ENCODE results near the gene SCAI.
"Not testable (repeated sequence)": the region's sequence is repeated elsewhere in the genome, so short reads cannot be mapped to it uniquely, and the experiment has no call there.

SCAI gene

DNA sequence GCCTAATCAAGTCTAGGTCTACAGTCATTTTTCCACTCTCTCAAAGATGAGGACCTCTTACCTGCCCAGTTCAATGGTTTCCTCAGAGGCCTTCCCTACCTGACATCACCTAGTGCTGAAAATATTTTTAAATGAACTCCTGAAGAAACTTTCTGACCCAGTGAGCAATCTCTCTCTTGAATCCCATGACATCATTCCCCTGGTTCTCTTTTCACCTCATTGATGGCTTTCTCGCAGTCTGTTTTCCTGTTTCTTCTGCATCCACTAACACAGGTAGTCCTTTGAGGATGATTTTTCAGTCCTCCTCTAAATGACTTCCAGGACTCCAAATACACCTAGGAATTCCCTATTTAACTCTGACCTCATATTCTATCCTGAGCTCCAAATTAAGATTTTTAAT lies 40.3 kb downstream of the SCAI start:
- DNase-seq: no peak

DNA sequence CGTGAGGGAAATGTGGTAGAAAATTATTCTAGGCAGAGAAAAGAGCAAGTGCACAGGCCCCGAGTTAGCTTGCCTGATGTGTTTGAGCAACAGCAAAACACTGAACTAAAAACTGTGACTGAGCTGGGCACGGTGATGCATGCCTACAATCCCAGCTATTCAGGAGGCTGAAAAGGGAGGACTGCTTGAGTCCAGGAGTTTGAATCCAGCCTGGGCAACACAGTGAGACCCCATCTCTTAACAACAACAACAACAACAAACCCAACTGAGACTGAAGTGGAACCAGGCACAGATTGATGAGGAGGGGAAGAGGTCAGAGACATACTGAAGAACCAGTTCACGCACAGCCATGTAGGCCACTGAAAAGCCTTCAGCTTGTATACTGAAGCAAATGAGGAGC lies 42.5 kb downstream of the SCAI start:
- DNase-seq: no peak

DNA sequence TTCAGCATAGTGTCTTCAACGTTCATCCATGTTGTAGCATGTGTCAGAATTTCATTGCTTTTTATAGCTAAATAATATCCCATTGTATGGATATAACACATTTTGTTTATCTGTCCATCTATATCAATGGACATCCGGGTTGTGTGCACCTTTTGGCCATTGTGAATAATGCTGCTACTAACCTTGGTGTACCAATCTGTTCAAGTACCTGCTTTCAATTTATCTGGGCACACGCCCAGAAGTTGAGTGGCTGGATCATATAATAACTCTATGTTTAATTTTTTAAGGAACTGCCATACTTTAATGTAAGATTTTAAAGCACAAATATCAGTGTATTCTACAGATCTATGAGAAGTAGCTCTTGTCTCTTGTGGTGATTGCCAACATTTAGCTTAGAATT lies 43.5 kb downstream of the SCAI start:
- DNase-seq: no peak

DNA sequence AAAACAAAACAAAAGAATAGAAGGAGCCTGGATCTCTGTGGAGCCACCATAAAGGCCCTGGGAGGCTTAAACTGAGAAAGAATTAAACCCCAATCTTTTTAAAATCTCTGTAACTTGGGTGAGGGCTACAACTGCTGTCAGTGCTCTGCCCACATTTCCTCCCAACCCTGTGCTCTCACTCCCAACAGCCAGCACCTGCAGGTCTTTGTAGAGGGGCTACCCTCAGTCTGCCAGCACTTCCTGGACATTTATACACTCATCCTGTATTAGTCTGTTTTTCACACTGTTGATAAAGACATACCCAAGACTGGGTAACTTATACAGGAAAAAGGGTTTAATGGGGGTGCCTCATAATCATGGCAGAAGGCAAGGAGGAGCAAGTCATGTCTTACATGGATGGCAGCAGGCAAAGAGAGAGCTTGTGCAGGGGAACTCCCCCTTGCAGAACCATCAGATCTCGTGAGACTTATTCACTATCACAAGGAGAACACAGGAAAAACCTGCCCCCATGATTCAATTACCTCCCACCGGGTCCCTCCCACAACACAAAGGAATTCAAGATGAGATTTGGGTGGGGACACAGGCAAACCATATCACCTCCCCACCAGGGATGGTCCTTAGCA lies 47.4 kb downstream of the SCAI start:
- DNase-seq: no peak

DNA sequence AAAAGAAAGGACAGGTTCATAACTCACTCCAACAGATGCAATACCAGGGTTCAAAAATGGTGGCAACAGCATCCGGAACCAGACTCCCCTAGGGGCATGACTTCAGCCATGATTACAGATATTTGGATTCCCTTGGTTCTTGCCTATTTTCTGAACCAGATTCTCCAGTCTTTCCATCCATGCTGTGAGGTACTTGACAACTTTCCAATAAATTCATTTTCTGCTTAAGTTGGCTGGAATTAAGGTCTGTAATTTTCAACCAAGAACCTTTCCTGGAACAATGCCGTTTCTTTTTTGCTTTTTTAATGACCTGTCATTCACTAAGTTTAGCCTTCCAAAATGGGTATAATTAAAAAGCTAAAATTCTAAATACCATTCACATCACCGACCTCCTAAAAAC lies 52.2 kb downstream of the SCAI start:
- DNase-seq: no peak

DNA sequence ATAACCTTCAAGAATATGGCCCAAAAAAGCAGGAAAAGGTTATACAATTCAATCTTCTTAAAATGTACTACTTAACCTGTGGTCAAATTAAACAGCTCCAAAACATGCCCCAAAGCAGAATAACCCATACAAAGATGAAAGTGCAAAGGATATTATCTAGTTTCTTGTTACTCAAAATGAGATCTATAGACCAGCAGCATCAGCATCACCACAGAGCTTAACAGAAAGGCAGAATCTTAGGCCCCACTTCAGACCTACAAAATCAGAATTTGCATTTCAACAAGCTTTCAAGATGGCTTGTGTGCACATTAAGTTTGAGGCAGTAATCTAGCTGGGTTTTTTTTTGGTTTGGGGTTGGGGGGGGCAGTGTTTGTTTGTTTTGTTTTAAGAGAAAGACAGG lies 54.0 kb downstream of the SCAI start:
- DNase-seq: no peak

DNA sequence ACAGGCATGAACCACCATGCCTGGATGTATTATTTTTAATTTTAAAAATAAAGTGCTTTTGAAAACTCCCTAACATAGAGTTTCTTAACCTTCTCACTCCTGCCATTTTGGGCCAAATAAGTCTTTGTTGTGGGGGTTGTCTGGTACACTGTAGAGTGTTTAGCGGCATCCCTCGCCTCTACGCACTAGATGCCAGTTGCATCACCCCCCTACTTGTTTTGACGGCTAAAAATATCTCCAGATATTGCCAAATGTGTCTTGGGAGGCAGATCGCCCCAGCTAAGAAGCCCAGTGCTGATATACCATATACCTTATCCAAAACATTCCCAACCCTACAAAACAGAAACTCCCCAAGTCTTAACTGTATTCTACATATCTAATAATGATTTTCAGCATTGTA lies 54.6 kb downstream of the SCAI start:
- DNase-seq: no peak

DNA sequence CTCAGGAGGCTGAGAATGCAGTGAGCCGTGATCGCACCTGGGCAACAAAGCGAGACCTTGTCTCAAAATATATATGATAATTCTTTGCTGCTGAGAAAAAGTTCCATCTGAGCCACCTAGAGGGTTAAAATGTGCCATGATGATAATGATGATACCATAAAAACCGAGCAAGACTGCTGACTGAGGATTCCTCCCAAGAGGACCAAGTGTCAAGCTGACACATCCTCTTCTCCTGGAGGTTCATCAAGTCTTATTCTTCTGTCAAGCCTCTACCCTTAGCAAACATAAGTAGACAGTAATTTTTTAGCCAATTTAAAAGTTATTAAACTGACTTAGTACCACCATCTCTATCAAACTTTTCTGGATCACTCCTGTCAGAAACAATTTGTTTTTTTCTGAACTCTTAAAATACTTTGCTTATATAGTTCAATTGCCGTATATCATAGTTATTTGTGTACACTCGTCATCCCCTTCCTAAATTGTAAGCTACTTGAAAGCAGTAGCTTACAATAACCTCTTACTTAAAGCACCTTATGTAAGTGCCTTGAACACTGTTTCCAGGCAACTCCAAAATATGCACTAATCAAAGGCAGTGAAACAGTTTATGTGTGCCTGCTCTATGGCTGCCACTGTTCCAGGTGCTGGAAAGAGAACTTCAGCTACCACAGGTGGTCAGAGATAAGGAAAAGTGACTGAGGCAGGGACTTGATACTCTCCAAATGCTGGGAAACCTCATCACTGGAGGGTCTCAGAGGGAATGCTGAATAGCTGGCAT lies 57.4 kb downstream of the SCAI start:
- no peak for DNase-seq

DNA sequence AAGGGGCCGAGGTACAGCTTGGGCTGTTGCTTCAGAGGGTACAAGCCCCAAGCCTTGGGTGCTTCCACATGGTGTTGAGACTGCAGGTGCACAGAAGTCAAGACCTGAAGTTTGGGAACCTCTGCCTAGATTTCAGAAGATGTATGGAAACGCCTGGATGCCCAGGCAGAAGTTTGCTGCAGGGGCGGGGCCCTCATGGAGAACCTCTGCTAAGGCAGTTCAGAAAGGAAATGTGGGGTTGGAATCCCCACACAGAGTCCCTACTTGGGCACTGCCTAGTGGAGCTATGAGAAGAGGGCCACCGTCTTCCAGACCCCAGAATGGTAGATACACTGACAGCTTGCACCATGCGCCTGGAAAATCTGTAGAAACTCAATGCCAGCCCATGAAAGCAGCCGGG lies 61.1 kb downstream of the SCAI start:
- not testable (repeated sequence) for DNase-seq

DNA sequence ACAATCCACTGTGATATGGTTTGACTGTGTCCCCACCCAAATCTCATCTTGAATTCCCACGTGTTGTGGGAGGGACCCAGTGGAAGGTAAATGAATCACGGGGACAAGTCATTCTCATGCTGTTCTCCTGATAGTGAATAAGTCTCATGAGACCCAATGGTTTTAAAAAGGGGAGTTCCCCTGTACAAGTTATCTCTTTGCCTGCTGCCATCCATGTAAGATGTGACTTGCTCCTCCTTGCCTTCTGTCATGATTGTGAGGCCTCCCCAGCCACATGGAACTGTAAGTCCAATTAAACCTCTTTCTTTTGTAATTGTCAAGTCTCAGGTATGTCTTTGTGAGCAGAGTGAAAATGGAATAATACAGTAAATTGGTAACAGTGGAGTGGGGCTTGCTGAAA lies 62.5 kb downstream of the SCAI start:
- not testable (repeated sequence) for DNase-seq

DNA sequence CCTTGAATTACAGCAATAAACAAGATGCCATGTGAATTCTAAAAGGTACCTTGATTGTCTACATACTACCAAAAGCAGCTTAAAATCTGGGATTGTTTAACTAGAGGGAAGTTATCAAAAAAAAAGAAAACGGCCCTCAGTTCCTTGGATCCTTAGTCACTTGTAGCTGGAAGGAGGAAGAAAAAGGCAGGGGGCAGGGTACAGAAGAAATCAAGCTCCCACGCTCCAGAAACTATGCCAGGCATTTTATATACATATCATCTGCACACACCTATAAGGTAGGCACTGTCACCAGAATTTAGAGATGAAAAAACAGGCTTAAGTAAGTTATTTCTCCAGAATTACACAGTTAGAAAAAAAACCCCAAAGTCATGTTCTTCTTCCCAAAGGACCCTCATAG lies 63.4 kb downstream of the SCAI start:
- DNase-seq: no peak

DNA sequence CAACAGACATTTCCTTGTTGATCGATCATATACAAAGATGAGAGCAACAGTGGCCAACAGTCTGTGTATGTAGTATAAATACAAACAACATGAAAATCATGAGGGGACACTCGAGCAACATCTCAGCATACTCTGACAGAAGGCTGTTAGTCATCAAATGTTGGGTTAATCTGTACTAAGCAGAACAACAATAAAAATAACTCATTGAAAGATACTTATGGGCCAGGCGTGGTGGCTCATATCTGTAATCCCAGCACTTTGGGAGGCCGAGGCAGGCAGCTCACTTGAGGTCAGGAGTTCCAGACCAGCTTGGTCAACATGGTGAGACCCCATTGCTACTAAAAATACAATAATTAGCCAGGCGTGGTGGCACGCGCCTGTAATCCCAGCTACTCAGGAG lies 67.3 kb downstream of the SCAI start:
- no peak for DNase-seq

DNA sequence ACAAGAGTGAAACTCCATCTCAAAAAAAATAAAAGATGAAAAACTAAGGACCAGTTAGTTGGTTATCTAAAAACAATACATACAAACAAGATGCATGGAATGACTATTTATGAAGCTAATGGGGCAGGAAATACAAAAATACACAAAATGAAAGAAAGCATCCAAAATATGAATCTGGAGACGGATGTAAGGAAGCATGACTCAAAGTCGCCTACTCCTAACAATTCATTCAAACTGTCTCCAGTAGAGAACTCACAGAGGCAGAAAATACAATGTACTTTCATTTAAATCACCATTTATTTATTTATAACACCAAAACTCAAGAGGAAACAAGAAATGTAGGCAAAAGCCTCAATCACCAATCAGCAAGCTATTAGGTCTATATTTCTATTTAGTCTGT lies 68.4 kb downstream of the SCAI start:
- no peak for DNase-seq

DNA sequence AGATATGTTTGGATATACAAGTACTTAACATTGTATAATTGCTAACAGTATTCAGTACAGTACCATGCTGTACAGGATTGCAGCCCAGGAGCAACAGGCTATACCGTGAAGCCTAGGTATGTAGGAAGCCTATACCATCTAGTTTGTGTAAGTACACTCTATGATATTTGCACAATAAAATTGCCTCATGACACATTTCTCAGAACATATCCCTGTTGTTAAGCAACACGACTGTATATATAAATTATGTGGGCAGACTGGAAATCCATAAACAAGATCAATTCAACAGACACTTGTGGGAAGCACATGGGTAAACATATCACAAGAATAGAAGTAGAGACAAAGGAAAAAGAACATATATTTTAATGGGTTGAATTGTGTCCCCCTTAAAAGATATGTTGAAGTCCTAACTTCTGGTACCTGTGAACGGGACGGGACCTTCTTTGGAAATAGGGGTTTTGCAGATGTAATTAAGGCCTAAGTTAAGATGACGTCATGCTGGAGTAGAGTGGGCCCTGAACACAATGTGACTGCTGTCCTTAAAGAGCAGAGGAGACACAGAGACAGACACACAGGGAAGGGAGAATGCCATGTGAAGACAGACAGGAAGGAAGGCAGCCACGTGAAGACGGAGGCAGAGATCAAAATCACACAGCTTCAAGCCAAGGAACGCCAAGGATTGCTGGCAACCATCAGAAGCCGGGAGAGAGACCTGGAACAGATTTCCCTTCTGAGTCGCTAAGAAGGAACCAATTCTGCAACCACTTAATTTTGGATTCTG lies 76.3 kb downstream of the SCAI start:
- DNase-seq: no peak

DNA sequence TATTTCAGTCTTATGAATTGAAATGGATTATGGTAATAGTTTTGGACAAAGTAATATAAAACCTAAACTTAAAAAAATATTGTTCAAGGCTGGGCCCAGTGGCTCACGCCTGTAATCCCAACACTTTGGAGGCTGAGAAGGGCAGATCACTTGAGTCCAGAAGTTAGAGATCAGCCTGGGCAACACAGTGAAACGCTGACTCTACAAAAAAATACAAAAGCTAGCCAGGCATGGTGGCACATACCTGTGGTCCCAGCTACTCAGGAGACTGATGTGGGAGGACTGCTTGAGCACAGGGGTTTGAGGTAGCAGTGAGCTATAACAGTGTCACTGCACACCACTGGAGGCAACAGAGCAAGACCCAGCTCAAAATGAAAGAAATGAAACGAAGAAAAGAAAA lies 81.9 kb downstream of the SCAI start:
- no peak for DNase-seq

DNA sequence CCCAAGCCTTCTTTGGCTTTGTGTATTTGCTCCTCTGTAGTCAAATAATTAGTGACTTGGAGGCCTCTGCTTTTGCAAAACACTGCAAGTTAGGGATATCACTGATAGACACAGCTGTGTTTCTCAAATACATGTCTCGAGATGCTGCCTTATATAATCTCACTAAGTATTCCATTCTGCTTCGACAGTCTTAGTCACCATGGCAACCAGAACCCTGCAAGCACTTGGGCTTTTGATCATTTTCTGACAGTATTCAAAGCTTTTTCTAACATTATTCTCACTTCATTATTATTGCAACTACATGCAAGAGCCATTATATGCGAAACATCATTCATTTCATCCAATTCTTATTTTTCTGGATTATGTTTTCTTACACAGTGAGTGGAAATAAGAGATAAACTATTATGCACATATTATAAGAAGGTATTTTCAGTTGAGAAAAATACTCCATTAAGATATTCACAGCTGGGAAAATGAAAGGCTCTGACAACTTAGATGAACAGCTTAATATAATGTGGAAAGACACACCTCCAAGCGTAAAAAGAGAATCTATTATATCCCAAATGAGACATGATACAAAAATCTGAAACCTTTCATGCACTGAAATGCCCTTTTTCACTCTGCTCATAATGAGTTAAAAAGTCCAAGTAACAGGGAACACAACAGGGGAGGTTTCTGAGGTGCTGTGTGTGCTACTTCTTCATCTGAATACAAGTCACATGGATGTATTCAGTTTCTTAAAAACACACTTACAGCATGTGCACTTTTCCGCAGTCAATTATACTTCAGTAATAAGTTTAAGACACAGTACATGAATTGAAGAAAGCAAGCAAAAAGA lies 93.9 kb downstream of the SCAI start:
- no peak for DNase-seq

DNA sequence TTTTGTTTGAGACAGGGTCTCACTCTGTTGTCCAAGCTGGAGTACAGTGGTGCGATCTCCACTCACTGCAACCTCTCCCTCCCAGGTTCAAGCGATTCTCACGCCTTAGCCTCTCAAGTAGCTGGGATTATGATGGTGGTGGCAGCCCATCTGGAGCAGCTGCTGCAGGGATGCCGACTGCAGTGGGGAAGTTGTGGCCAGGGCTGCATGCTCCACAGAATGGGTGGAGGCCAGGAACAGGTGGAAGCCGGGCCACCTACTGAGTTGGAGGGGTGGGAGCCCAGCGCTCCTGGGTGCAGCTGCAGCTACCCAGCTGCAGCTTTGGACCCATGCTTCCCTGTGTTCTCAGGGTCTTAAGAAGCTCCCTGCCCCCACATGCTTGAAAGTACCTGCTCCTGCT lies 99.7 kb downstream of the SCAI start:
- no peak for DNase-seq

DNA sequence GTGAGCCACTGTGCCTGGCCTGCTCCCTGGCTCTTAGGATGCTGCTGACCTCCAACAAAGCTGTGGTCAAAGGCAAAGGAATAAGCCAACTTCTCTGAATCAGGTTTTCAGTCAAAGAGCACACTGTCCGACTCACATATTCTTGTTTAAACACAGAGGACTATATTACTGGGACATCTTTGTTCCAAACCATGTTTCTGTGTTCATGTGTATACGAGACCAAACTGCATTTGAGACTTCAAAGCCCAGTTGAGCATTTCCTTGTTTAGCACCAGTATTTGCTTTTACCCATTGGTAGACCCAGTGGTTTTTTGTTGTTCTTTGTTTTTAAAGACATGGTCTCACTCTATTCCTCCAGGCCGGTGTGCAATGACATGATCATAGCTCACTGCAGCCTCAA lies 100.2 kb downstream of the SCAI start:
- DNase-seq: no peak

DNA sequence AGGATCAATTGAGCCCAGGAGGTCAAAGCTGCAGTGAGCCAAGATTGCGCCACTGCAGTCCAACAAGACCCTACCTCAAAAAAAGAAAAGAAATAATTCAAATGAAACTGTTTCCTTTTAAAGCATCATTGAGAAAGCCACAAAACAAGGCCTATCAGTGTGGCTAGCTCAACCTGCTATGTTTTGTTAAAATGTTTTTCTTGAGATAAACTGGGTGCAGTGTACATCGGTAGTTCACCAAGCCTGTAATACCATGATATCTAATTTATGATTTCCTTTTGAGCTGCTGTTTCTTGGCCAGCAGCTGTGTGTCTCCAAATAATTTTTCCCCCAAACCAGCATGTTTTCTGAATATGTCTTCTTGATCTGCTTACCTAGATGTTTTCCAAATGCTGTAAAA lies 105.2 kb downstream of the SCAI start:
- DNase-seq: no peak

DNA sequence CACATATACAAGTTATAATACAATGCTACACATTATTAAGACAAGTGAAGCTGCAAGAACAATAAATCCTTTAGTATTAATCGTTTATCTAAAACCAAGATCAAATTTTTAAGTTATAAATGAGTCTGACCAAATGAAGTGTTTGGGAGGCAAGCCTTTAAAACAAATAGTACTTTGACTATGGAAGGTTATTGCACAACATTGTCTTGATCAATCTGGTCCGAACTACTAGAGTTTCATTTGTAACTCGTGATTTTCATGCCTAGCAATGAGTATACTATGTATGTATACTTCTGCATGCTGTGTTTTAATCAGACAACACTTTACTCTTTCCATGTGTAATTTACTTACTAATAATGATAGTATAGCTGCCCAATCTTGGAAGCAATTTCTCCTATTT lies 115.3 kb downstream of the SCAI start:
- no peak for DNase-seq

DNA sequence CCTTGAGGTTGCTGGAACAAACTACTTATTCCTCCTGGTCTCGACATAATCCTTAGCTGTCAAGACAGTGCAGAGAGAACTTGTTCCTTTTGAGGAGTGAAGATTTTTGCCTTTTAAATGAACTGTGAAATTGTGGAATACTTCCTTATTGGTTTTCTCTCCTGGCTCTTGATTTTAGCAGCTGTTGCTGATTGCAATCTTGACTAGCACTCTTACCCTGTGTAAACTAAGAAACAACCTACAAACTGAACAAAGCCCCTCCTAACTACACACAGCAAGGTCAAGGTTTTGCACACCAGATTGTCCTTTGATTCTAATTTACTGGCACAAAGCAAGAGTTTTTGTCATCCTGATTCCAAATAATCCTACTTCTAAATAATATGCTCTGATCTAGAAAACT lies 118.4 kb downstream of the SCAI start:
- no peak for DNase-seq

DNA sequence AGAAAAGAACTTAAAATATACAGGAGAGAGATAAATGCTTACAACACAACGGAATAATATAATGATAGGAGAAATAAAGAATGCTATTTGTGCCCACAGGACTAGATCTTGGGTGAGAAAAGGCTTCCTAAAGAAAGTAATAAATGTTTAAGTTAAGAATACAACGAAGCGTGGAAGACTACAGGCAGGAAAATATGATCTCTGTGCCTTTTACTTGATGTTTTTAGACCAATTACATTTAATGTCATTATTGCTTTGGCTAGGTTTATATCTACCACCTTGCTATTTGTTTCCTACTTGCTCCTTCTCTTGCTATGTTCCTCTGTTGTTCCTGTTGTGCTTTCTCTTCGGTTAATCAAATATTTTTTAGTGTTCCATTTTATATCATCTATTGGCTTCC lies 122.3 kb downstream of the SCAI start:
- no peak for DNase-seq

DNA sequence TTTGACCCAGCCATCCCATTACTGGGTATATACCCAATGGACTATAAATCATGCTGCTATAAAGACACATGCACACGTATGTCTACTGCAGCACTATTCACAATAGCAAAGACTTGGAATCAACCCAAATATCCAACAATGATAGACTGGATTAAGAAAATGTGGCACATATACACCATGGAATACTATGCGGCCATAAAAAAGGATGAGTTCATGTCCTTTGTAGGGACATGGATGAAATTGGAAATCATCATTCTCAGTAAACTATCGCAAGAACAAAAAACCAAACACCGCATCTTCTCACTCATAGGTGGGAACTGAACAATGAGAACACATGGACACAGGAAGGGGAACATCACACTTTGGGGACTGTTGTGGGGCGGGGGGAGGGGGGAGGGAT lies 127.7 kb downstream of the SCAI start:
- DNase-seq: not testable (repeated sequence)

Measured in NCI-H526 treated with DMSO at 0.1 percent for 48 hours (cell line).